ENCODE results near the gene CRYGS. TPM values are rescaled to one million over a fixed set of nuclear protein-coding genes. Genes with fewer than 3 reads are reported as not detected.

Gene CRYGS
- total RNA-seq, 1 donor from 2014 or later = 1.3 TPM

DNA sequence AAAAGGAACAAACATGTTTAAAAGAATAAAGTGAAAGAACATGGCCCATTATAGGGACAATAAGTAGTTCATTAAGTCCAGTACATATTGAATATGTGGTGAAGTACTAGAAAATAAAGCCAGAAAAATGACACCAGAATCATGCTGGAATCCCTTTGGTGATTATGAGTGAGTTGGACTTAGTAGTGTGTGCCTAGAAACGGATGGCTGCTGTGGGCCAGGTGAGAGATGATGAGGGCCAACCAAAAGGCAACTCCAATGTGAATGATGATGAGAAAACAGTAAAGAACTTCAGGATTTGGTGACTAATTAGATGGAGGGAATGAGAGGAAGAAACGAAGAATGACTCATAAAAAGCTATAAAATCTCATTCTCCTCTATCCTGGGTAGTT lies 3.3 kb downstream of the CRYGS start:
- H3K9ac ChIP-seq (ENCODE audit: low read length) = no peak overlapping the region
- DNase-seq (ENCODE audit: low read depth) (peak; percentile 25), FAIRE-seq (no peak)
- TF ChIP-seq EZH2 (IDR thresholded peaks at IDR 0.05; ENCODE audit: insufficient read depth, low read length) (no peak), CTCF (IDR thresholded peaks at IDR 0.05; ENCODE audit: insufficient read depth, low read depth, low read length) (no peak)
- no peaks in the 10 kb centered on the region for H4K20me1 ChIP-seq (ENCODE audit: insufficient read depth, low read length)
- no peaks in the 10 kb centered on the region for H3K9me3 ChIP-seq (ENCODE audit: insufficient read depth, low read depth, low read length)
- H2AFZ ChIP-seq (ENCODE audit: low read depth, low read length) = no peak overlapping the region
- no peaks in the 10 kb centered on the region for H3K79me2 ChIP-seq (ENCODE audit: insufficient read depth, low read length)
- H3K4me2 ChIP-seq (ENCODE audit: low read length) = peak overlapping the region; percentile 20
- no peaks in the 10 kb centered on the region for H3K27me3 ChIP-seq (ENCODE audit: insufficient read depth, low read length)
- Mint-ChIP-seq H3K4me1 (ENCODE audit: low read depth, unreplicated experiment) (peaks cover 17% of the 10 kb centered on the region), H3K27me3 (ENCODE audit: low read depth, unreplicated experiment) (peaks cover 3% of the 10 kb centered on the region), H3K36me3 (ENCODE audit: low read depth, unreplicated experiment) (peaks cover 7% of the 10 kb centered on the region), H3K4me3 (ENCODE audit: unreplicated experiment) (no peak overlapping the region), H3K27ac (ENCODE audit: unreplicated experiment) (no peak overlapping the region), H3K9me3 (ENCODE audit: unreplicated experiment) (no peaks in the 10 kb centered on the region)
- peak overlapping the region; percentile 32 for H3K27ac ChIP-seq (ENCODE audit: low read depth, low read length)
- peaks cover 12% of the 10 kb centered on the region for H3K4me1 ChIP-seq (ENCODE audit: insufficient read depth, low read length)
- no peak overlapping the region for H3K4me3 ChIP-seq (ENCODE audit: insufficient read depth, low read depth, low read length)
- H3K36me3 ChIP-seq (ENCODE audit: insufficient read depth, low read length) = no peaks in the 10 kb centered on the region

- no peaks in the 10 kb centered on the region for H3K9me3 ChIP-seq (ENCODE audit: insufficient read depth, low read depth, low read length)
- no peak overlapping the region for H3K4me3 ChIP-seq (ENCODE audit: insufficient read depth, low read depth, low read length)
- H2AFZ ChIP-seq (ENCODE audit: low read depth, low read length) = no peak overlapping the region
- H3K9me3 Mint-ChIP-seq (ENCODE audit: unreplicated experiment) = no peaks in the 10 kb centered on the region
- H3K36me3 Mint-ChIP-seq (ENCODE audit: low read depth, unreplicated experiment) = peaks cover 7% of the 10 kb centered on the region
- no peaks in the 10 kb centered on the region for H4K20me1 ChIP-seq (ENCODE audit: insufficient read depth, low read length)
- no peak overlapping the region for H3K27ac Mint-ChIP-seq (ENCODE audit: unreplicated experiment)
- peaks cover 3% of the 10 kb centered on the region for H3K27me3 Mint-ChIP-seq (ENCODE audit: low read depth, unreplicated experiment)
- no peaks in the 10 kb centered on the region for H3K27me3 ChIP-seq (ENCODE audit: insufficient read depth, low read length)
- peak; percentile 54 for DNase-seq (ENCODE audit: low read depth)
- peak; percentile 84 for TF ChIP-seq CTCF (IDR thresholded peaks at IDR 0.05; ENCODE audit: insufficient read depth, low read depth, low read length)
- no peak for TF ChIP-seq EZH2 (IDR thresholded peaks at IDR 0.05; ENCODE audit: insufficient read depth, low read length)
- H3K4me1 ChIP-seq (ENCODE audit: insufficient read depth, low read length) = peaks cover 12% of the 10 kb centered on the region
- peaks cover 17% of the 10 kb centered on the region for H3K4me1 Mint-ChIP-seq (ENCODE audit: low read depth, unreplicated experiment)
- H3K79me2 ChIP-seq (ENCODE audit: insufficient read depth, low read length) = no peaks in the 10 kb centered on the region
- H3K4me2 ChIP-seq (ENCODE audit: low read length) = peak overlapping the region; percentile 20
- H3K4me3 Mint-ChIP-seq (ENCODE audit: unreplicated experiment) = no peak overlapping the region
- no peak overlapping the region for H3K9ac ChIP-seq (ENCODE audit: low read length)
- H3K36me3 ChIP-seq (ENCODE audit: insufficient read depth, low read length) = no peaks in the 10 kb centered on the region
- no peak for FAIRE-seq
- H3K27ac ChIP-seq (ENCODE audit: low read depth, low read length) = peak overlapping the region; percentile 32
These were observed 3.9 kb downstream of the CRYGS start for GRCh38 chr3:186540221-186540834.

DNA sequence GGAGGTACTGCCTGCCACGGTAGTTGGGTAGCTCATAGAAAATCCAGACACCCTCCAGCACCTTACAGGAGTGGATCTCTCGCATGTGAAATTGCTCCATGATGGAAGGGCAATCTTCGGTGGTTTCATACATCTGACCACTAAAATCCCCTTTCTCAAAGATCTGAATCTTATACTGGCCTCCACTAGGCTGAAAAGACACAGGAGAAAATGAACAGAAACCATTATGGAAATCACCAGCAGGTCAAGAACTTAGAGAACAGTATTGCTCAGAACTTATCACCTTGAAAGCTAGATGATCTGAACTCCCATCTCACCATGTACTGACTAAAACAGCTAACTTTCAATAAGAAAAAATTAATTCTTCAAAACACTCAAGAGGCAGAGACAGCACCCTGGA lies 5.4 kb downstream of the CRYGS start:
- no peak for DNase-seq (ENCODE audit: low read depth)
- H3K9me3 ChIP-seq (ENCODE audit: insufficient read depth, low read depth, low read length) = no peaks in the 10 kb centered on the region
- no peak overlapping the region for H3K9ac ChIP-seq (ENCODE audit: low read length)
- no peaks in the 10 kb centered on the region for H3K9me3 Mint-ChIP-seq (ENCODE audit: unreplicated experiment)
- FAIRE-seq = no peak
- no peak for TF ChIP-seq CTCF (IDR thresholded peaks at IDR 0.05; ENCODE audit: insufficient read depth, low read depth, low read length)
- no peak for TF ChIP-seq EZH2 (IDR thresholded peaks at IDR 0.05; ENCODE audit: insufficient read depth, low read length)
- H3K4me1 ChIP-seq (ENCODE audit: insufficient read depth, low read length) = peaks cover 12% of the 10 kb centered on the region
- H3K4me3 Mint-ChIP-seq (ENCODE audit: unreplicated experiment) = no peak overlapping the region
- no peaks in the 10 kb centered on the region for H4K20me1 ChIP-seq (ENCODE audit: insufficient read depth, low read length)
- H3K36me3 ChIP-seq (ENCODE audit: insufficient read depth, low read length) = no peaks in the 10 kb centered on the region
- H3K36me3 Mint-ChIP-seq (ENCODE audit: low read depth, unreplicated experiment) = peaks cover 5% of the 10 kb centered on the region
- H3K27ac ChIP-seq (ENCODE audit: low read depth, low read length) = no peak overlapping the region
- H3K27me3 ChIP-seq (ENCODE audit: insufficient read depth, low read length) = no peaks in the 10 kb centered on the region
- peaks cover 7% of the 10 kb centered on the region for H3K27me3 Mint-ChIP-seq (ENCODE audit: low read depth, unreplicated experiment)
- H3K79me2 ChIP-seq (ENCODE audit: insufficient read depth, low read length) = no peaks in the 10 kb centered on the region
- no peak overlapping the region for H3K27ac Mint-ChIP-seq (ENCODE audit: unreplicated experiment)
- H3K4me3 ChIP-seq (ENCODE audit: insufficient read depth, low read depth, low read length) = no peak overlapping the region
- H3K4me2 ChIP-seq (ENCODE audit: low read length) = no peak overlapping the region
- no peak overlapping the region for H2AFZ ChIP-seq (ENCODE audit: low read depth, low read length)
- H3K4me1 Mint-ChIP-seq (ENCODE audit: low read depth, unreplicated experiment) = peaks cover 14% of the 10 kb centered on the region
